Measurements from ENCODE around the gene SIKE1. TPM values are rescaled to one million over a fixed set of nuclear protein-coding genes. Genes with fewer than 3 reads are reported as not detected.

The SIKE1 gene
- total RNA-seq, 1 experiment from 2014 or later: 61.9 TPM

DNA sequence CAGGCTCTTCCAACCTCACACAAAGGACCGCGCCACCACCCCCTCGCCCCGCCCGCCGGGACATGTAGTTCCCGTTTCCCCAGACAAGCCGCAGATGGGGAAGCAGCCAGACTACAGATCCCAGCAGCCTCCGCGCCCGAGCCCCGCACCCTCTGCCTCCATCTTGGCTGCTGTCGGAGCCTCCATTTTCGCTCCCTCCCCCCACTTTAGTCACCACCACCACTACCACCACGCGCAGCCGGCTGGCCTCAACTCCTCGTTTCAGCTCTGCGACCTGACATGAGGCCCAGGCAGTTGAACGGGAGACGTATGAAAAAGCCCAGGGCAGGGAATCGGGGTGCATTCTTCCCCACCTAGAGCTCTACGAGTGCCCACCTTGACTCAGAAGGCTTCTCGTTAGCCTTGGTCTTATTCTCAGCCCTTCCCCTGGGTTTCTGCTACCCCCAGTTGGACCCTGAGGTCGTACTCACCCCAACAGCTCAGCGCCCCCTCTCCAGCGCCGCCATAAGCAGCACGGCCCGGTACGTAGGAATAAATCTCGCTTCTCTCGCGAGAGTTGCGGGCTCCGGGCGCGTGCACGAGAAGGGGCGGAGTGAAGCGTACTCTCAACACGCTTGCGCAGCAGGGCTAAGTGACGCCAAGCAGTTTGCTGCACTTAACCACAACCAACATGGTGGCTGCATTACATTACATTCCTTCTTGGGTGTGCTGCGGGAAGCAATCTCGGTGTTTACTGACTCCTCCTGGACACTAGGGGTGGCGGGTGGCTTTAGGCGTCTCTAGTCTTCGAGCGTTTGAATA is 22.8 kb downstream of the SIKE1 start, which contains the start of gene CSDE1:
TSS of gene CSDE1 (minus strand) at position 530 of the 801 bp plus-strand sequence. CDS start 18,094 bp downstream, outside the sequence.
- H3K4me1 ChIP-seq (replicated peaks; ENCODE audit: insufficient read depth): peaks cover 34% of the 10 kb centered on the region
- ChIA-PET POLR2A (ENCODE audit: unreplicated experiment) (interaction anchor here (0.6 to 0.8 kb wide), 2 partner anchors 19 to 33 kb away, joined by 3 to 6 read pairs; no protein-coding TSS in a partner anchor), CTCF (no interaction called here)
- peak; percentile 95 to 99 for DNase-seq
- peaks cover 52% of the 10 kb centered on the region for H3K79me2 ChIP-seq (ENCODE audit: low read depth)
- no peaks in the 10 kb centered on the region for H3K9me3 ChIP-seq (ENCODE audit: insufficient read depth, low read depth)
- H3K27me3 ChIP-seq (ENCODE audit: insufficient read depth, low read depth): no peaks in the 10 kb centered on the region
- peaks cover 24% of the 10 kb centered on the region for H3K36me3 ChIP-seq (ENCODE audit: low read depth)
- H3K4me2 ChIP-seq: peak within 1 kb of the TSS; percentile 84
- intact Hi-C loops (cut with micrococcal nuclease; ENCODE audit: unreplicated experiment): loop anchor here (1.0 to 5.0 kb wide), 2 partner anchors 23 to 355 kb away; partner anchors contain the start of gene SIKE1
- peak within 1 kb of the TSS; percentile 91 for H2AFZ ChIP-seq
- peak within 1 kb of the TSS; percentile 87 for H3K27ac ChIP-seq
- TF ChIP-seq EZH2 (IDR thresholded peaks at IDR 0.05; ENCODE audit: low read depth): no peak
- peak; percentile 64; the same call in 1 of the 2 replicates for TF ChIP-seq CTCF (conservative IDR thresholded peaks at IDR 0.05)
- peak within 1 kb of the TSS; percentile 79 for H3K4me3 ChIP-seq
- H4K20me1 ChIP-seq (ENCODE audit: insufficient read depth): peaks cover 46% of the 10 kb centered on the region
- H3F3A ChIP-seq (ENCODE audit: insufficient read depth, low read depth): peaks cover 22% of the 10 kb centered on the region
- no TSS peak for BruUV-seq (replicated peaks)
- H3K9me2 ChIP-seq (ENCODE audit: insufficient read depth): no peaks in the 10 kb centered on the region

DNA sequence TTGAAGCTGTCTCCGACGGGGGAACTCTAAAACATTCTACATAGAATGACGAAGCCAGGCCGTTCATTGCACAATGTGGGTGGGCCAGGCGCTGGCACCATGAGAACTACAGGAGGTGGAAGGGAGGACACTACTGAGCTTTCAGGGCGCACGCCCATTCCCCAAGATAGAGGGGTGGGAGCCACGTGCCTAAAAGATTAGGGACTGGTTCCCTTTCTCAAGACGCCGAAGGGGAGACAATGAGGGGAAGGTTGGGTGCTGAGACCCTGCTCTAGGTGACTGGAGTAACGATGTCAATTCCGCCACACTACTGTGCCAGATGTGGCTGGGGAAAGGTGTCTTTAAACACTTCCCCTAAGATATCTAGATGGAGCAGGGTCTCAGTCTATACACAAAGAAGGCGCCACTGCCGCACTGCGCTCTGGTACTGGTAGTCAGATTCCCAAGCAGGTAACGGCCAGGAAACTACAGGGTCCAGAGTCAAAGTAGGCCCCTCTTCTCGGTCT is 23.5 kb downstream of the SIKE1 start:
- peaks cover 58% of the 10 kb centered on the region for H3K79me2 ChIP-seq (ENCODE audit: low read depth)
- H3K4me1 ChIP-seq (replicated peaks; ENCODE audit: insufficient read depth): peaks cover 34% of the 10 kb centered on the region
- no peaks in the 10 kb centered on the region for H3K9me3 ChIP-seq (ENCODE audit: insufficient read depth, low read depth)
- peak overlapping the region; percentile 87 for H3K27ac ChIP-seq
- H3K9me2 ChIP-seq (ENCODE audit: insufficient read depth): no peaks in the 10 kb centered on the region
- H3F3A ChIP-seq (ENCODE audit: insufficient read depth, low read depth): peaks cover 22% of the 10 kb centered on the region
- H3K4me2 ChIP-seq: peak overlapping the region; percentile 84
- DNase-seq: peak; percentile 16 to 72
- peaks cover 52% of the 10 kb centered on the region for H4K20me1 ChIP-seq (ENCODE audit: insufficient read depth)
- H3K27me3 ChIP-seq (ENCODE audit: insufficient read depth, low read depth): no peaks in the 10 kb centered on the region
- no peak overlapping the region for H2AFZ ChIP-seq
- peak overlapping the region; percentile 79 for H3K4me3 ChIP-seq
- ChIA-PET POLR2A (ENCODE audit: unreplicated experiment) (interaction anchor here (0.8 kb wide), 2 partner anchors 33 to 1234 kb away, joined by 5 to 6 read pairs; no protein-coding TSS in a partner anchor), CTCF (no interaction called here)
- TF ChIP-seq EZH2 (IDR thresholded peaks at IDR 0.05; ENCODE audit: low read depth): no peak
- TF ChIP-seq CTCF (conservative IDR thresholded peaks at IDR 0.05): no peak
- peaks cover 24% of the 10 kb centered on the region for H3K36me3 ChIP-seq (ENCODE audit: low read depth)
- intact Hi-C loops (cut with micrococcal nuclease; ENCODE audit: unreplicated experiment): loop anchor here (5.0 kb wide), 1 partner anchor 355 kb away; no protein-coding TSS in a partner anchor
- BruUV-seq (replicated peaks): no TSS peak

- Histone ChIP-seq H3F3A (ENCODE audit: insufficient read depth, low read depth) (peaks cover 22% of the 10 kb centered on the region), H4K20me1 (ENCODE audit: insufficient read depth) (peaks cover 60% of the 10 kb centered on the region), H3K4me2 (peak overlapping the region; percentile 84), H3K27me3 (ENCODE audit: insufficient read depth, low read depth) (no peaks in the 10 kb centered on the region), H3K4me1 (replicated peaks; ENCODE audit: insufficient read depth) (peaks cover 34% of the 10 kb centered on the region), H3K36me3 (ENCODE audit: low read depth) (peaks cover 24% of the 10 kb centered on the region), H3K4me3 (peak overlapping the region; percentile 79), H3K79me2 (ENCODE audit: low read depth) (peaks cover 66% of the 10 kb centered on the region), H3K27ac (peak overlapping the region; percentile 87), H2AFZ (no peak overlapping the region), H3K9me3 (ENCODE audit: insufficient read depth, low read depth) (no peaks in the 10 kb centered on the region), H3K9me2 (ENCODE audit: insufficient read depth) (no peaks in the 10 kb centered on the region)
- intact Hi-C loops (cut with micrococcal nuclease; ENCODE audit: unreplicated experiment): loop anchor here (5.0 kb wide), 1 partner anchor 356 kb away; no protein-coding TSS in a partner anchor
- DNase-seq: no peak
- CTCF ChIA-PET: no interaction called here
- TSS peak; percentile 34 for BruUV-seq (replicated peaks)
- POLR2A ChIA-PET (ENCODE audit: unreplicated experiment): interaction anchor here (0.8 kb wide), 2 partner anchors 32 to 1235 kb away, joined by 5 to 6 read pairs; no protein-coding TSS in a partner anchor
- TF ChIP-seq EZH2 (IDR thresholded peaks at IDR 0.05; ENCODE audit: low read depth) (no peak), CTCF (conservative IDR thresholded peaks at IDR 0.05) (no peak)
Observed at GRCh38 chr1:114756009-114756892, 24.2 kb downstream of the SIKE1 start.

Data from PC-9 (cell line).